Activated CD4-positive, alpha-beta T cell treated with anti-CD3 and anti-CD28 coated beads, Interleukin-2, Interleukin-6, amounts not matched to agents 100 ng/mL and 50 ng/mL, durations not matched to agents 16 hours and 8 hours (primary cell): ENCODE measurements around the gene GNB2.
"Not testable (repeated sequence)": the region's sequence is repeated elsewhere in the genome, so short reads cannot be mapped to it uniquely, and the experiment has no call there.

ENCODE experiments used
- DNase-seq: peaks from one replicate; pipeline ENCODE4 v3.0.0-alpha.2; 2020

GNB2 gene

DNA sequence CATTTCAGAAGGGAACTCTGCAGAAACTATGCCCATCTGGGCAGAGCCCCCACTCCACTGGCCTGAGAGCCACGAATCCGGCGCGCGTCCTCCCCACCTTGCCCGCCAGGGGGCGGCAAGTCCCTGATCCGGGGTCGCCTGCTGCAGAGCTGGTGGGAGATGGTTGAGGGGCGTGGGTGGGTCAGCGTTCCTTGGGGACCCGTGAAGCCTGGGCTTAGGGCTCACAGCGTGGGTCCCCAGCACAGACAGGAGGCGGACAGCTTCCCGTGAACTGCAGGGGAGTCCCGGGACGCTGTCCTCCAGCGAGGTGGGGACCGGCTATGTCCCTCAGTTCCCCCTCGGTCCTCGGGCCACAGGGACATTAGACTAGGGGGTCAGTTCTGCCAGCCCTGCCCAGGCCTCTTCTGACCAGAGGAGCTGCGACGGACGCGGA lies 31.8 kb downstream of the GNB2 start:
- DNase-seq: peak; percentile 90

DNA sequence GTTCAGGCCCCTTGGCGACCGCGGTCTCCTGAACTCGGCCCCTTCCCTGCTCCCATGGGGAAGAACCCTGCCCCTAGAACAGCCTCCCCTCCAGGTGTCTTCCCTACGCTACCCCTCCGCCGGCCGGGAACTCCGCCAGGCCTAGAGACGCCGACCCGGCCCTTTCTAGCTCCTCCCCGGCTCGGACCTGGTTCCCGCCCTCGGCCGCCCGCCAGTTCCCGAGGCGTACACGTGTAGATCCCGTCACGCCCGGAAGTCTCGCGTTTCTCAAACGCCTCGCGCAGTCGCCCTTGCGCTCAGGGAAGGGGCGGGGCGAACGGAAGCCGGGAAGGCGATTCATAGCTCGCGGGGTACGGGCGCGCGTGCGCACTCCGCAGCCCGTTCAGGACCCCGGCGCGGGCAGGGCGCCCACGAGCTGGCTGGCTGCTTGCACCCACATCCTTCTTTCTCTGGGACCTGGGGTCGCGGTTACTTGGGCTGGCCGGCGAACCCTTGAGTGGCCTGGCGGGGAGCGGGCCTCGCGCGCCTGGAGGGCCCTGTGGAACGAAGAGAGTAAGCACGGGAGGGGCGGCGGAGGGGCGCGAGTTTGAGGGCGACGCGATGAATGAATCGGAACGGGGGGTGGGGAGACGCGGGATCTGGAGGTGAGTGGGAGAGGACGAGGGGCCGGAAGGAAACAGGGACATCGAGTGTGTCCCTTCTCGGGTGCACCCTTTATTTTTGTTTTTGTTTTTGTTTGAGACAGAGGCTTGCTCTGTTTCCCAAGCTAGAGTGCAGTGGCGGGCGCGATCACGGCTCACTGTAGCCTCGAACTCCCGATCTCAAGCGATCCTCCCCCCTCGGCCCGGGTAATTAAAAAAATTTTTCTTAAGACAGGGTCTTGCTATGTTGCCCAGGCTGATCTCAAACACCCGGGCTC lies 32.5 kb downstream of the GNB2 start, which contains the start of gene POP7:
TSS of gene POP7 (plus strand) at position 369 of the 919 bp plus-strand sequence. CDS start 710 bp downstream, outside the sequence.
- peak; percentile 99 for DNase-seq

DNA sequence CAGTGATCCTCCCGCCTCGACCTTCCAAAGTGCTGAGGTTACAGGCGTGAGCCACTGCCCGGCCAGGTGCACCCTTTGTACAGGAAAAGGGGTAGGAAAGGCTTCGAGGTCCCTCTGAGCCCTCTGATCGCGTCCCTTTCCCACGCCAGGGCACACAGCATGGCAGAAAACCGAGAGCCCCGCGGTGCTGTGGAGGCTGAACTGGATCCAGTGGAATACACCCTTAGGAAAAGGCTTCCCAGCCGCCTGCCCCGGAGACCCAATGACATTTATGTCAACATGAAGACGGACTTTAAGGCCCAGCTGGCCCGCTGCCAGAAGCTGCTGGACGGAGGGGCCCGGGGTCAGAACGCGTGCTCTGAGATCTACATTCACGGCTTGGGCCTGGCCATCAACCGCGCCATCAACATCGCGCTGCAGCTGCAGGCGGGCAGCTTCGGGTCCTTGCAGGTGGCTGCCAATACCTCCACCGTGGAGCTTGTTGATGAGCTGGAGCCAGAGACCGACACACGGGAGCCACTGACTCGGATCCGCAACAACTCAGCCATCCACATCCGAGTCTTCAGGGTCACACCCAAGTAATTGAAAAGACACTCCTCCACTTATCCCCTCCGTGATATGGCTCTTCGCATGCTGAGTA lies 33.3 kb downstream of the GNB2 start:
- no peak for DNase-seq

DNA sequence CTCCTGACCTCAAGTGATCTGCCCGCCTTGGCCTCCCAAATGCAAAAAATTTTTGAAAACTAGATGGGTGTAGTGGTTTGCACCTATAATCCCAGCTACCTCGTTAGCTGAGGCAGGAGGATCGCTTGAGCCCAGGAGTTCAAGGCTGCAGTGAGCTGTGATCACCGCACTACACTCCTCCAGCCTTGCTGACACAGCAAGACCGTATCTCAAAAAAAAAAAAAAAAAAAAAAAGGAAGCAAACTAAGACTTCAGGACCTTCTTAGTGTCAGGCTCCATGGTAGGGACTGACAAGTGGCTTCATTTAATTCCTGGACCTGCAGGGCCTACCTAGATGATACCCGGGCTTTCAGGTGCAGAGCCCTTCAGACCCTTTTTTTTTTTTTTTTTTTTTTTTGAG lies 34.9 kb downstream of the GNB2 start:
- DNase-seq: no peak

DNA sequence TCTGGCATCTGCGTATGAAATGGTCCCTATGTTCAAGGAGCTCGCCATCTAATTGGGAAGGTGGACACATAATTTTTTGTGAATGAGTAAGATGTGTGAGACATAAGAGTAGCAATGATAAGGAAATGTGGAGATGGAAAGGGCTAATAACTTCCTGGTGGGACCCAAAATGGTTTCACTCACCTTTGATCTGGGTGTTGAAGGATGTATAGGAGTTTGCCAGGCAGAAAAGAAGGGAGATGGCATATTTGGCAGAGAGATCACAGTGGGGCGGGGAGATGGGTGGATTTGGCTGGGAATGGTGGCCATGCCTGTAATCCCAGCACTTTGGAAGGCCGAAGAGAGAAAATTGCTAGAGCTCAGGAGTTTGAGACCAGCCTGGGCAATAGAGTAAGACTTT lies 36.9 kb downstream of the GNB2 start:
- no peak for DNase-seq

DNA sequence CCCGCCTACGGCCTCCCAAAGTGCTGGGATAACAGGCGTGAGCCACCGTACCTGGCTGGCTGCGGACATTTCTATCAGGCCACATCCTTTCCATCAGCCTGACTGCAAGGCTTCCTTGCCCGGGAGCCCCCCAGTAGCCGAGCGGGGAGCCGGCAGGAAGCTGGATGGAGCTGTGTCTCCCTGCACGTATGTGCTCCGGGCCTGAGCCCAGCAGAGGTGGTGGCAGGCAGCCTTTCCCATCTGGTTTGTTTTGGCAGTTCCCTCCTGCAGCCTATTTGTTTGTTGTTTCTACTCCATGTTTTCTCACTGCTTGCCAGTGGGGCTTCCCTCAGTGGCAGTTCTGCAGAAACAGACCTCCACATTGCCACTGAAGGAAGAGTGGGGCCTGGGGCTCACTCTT lies 37.8 kb downstream of the GNB2 start:
- no peak for DNase-seq

DNA sequence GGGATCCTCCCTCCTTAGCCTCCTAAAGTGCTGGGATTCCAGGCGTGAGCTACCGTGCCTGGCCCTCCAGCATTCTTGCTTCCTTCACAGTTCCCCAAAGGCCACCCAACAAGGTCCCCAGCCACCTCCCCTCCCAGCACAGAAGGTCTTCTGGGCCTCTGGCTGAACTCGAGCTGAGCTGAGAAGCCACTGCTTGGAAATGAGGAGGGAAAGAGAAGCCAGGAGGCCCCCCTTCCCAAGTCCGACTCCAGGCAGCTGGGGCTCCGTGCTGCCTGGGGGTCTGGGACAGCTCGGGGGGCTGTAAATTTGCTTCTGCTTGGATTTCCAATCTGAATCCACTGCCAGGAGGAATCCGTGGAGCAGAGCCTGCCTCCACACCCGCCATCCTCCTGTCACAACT lies 41.2 kb downstream of the GNB2 start:
- no peak for DNase-seq

DNA sequence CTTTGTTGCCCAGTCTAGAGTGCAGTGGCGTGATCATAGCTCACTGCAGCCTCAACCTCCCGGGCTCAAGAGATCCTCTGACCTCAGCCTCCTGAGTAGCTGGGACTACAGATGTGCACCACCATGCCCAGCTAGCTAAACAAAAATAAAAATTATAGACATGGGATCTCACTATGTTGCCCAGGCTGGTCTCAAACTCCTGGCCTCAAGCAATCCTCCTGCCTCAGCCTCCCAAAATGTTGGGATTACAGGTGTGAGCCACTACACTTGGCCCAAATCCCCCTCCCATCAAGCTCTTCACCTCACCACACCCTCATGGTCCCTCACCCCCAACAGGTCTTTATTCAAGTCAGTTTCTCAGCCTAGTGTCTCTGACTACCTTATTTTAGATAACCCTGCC lies 43.5 kb downstream of the GNB2 start:
- DNase-seq: not testable (repeated sequence)

DNA sequence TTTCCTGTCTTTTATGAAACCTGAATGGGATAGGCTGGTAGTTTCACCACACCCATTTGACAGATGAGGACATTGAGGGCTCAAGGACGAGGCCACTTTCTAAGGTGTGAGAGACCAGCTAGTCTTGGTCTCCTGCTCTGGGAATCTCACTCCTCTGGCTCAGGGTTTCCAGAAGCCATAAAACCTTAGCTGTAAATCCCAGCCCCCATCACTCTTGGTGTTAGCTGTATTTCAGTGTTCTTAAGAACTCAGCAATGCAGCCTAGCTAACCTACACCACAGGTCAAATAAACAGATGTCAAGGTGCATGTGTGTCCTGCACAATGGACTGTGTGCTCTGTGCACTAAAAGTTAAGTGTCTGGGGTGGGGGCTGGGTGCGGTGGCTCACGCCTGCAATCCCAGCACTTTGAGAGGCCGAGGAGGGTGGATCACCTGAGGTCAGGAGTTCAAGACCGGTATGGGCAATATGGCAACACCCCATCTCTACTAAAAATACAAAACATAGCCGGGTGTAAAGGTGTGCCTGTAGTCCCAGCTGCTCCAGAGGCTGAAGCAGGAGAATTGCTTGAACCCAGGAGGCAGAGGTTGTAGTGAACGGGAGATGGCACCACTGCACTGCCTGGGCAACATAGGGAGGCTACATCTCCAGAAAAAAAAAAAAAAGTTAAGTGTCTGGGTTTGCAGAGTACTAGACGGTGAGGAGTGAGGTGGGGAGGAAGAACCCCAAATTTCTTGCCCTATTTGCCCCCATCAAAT lies 46.2 kb downstream of the GNB2 start:
- no peak for DNase-seq

DNA sequence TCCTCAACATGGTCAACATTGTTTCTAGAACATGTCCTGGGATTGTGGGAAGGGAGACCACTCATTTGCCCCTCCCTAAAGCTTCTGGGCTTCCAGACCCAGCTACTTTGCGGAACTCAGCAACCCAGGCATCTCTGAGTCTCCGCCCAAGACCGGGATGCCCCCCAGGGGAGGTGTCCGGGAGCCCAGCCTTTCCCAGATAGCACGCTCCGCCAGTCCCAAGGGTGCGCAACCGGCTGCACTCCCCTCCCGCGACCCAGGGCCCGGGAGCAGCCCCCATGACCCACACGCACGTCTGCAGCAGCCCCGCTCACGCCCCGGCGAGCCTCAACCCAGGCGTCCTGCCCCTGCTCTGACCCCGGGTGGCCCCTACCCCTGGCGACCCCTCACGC lies 46.7 kb downstream of the GNB2 start, which contains the start of gene EPO:
TSS of gene EPO (plus strand) at position 190 of the 392 bp plus-strand sequence. CDS start 513 bp downstream, outside the sequence.
- DNase-seq: no peak

DNA sequence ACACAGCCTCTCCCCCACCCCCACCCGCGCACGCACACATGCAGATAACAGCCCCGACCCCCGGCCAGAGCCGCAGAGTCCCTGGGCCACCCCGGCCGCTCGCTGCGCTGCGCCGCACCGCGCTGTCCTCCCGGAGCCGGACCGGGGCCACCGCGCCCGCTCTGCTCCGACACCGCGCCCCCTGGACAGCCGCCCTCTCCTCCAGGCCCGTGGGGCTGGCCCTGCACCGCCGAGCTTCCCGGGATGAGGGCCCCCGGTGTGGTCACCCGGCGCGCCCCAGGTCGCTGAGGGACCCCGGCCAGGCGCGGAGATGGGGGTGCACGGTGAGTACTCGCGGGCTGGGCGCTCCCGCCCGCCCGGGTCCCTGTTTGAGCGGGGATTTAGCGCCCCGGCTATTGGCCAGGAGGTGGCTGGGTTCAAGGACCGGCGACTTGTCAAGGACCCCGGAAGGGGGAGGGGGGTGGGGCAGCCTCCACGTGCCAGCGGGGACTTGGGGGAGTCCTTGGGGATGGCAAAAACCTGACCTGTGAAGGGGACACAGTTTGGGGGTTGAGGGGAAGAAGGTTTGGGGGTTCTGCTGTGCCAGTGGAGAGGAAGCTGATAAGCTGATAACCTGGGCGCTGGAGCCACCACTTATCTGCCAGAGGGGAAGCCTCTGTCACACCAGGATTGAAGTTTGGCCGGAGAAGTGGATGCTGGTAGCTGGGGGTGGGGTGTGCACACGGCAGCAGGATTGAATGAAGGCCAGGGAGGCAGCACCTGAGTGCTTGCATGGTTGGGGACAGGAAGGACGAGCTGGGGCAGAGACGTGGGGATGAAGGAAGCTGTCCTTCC lies 47.3 kb downstream of the GNB2 start:
- no peak for DNase-seq

DNA sequence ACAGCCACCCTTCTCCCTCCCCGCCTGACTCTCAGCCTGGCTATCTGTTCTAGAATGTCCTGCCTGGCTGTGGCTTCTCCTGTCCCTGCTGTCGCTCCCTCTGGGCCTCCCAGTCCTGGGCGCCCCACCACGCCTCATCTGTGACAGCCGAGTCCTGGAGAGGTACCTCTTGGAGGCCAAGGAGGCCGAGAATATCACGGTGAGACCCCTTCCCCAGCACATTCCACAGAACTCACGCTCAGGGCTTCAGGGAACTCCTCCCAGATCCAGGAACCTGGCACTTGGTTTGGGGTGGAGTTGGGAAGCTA lies 47.9 kb downstream of the GNB2 start:
- no peak for DNase-seq

DNA sequence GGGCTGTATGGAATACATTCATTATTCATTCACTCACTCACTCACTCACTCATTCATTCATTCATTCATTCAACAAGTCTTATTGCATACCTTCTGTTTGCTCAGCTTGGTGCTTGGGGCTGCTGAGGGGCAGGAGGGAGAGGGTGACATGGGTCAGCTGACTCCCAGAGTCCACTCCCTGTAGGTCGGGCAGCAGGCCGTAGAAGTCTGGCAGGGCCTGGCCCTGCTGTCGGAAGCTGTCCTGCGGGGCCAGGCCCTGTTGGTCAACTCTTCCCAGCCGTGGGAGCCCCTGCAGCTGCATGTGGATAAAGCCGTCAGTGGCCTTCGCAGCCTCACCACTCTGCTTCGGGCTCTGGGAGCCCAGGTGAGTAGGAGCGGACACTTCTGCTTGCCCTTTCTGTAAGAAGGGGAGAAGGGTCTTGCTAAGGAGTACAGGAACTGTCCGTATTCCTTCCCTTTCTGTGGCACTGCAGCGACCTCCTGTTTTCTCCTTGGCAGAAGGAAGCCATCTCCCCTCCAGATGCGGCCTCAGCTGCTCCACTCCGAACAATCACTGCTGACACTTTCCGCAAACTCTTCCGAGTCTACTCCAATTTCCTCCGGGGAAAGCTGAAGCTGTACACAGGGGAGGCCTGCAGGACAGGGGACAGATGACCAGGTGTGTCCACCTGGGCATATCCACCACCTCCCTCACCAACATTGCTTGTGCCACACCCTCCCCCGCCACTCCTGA lies 49.1 kb downstream of the GNB2 start:
- DNase-seq: no peak

DNA sequence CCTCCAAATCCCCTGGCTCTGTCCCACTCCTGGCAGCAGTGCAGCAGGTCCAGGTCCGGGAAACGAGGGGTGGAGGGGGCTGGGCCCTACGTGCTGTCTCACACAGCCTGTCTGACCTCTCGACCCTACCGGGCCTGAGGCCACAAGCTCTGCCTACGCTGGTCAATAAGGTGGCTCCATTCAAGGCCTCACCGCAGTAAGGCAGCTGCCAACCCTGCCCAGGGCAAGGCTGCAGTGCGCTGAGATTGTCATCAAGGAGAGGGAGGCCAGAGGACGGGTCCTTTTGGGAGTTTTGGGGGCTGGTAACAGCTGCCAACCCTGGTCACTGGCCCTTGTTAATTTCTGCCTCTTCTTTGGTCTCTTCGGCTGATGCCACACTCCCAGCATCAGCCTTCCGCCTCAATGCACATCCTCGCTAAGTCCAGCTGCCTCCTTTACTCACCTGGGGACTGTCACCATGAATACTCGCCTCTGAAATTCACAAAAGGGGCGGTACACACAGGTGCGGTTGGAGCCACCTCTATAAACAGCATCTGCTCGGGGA lies 50.3 kb downstream of the GNB2 start:
- no peak for DNase-seq

DNA sequence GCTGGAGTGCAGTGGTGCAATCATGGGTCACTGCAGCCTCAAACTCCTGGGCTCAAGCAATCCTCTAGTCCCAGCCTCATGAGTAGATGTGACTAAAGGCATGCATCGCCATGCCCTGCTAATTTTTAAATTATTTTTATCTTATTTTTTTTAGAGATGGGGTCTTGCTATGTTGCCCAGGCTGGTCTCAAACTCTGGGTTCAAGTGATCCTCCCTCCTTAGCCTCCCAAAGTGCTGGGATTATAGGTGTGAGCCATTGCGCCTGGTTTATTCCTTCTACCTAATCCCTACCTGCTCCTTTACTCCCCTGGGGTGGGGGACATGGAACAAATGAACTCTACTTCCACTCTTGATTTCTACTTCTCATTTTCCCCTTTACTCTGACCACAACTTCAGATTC lies 50.8 kb downstream of the GNB2 start:
- not testable (repeated sequence) for DNase-seq

DNA sequence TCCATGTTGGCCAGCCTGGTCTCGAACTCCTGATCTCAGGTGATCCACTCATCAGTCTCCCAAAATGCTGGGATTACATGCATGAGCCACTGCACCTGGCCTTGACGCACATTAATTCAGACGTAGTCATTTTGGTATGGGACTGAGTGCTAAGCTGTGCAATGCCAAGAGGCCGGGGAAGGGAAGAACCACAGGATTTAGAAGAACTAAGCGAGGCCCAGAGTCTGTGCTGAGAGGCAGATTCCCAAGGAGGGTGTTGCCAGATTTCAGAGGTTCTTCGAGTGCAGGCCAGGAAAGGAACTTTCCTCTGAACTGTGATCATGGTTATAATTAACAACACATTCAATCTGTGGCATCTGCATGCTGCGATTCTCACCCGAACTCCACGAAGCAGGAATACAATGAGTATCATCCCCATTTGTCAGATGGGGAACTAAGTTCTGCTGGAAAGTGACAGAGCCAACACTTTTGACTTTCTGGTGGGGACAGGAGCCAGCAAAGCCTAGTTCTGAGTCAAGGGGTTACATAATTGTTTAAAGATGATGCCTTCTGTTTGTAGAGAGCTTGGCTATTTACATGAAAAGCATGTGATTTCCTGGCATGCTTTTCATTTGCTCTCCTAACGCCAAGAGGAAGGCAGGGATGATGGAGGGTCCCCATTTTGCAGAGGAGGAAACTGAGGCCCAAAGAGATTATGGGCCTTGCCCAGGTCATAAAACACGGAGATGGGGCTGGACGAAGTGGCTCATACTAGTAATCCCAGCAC lies 53.6 kb downstream of the GNB2 start:
- no peak for DNase-seq

DNA sequence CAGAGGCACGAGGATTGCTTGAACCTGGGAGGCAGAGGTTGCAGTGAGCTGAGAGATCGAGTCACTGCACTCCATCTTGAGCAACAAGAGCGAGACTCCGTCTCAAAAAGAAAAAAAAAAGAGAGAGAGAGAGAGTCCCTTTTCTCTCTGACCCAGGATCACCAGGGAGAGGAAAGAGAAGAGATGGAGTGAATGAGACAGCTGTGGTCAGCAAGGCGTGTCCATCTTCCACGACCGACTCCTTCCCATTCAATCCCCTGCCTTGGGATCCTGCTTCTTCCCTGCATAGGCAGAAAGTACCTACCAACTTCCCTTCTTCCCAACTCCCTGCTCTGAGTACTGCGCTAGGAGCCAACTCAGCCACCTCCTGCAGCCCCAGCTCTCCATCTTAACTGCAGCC lies 54.7 kb downstream of the GNB2 start:
- DNase-seq: no peak
